GM06990 (cell line): Measurements from ENCODE around the gene OAT.

Source experiments
- DNase-seq: peaks from one replicate; pipeline ENCODE4 v3.0.0-alpha.2; 2011; ENCODE audit not compliant: insufficient read length; ENCODE audit errors: extremely low read depth
- H3K27me3 ChIP-seq: replicated peaks from 2 replicates; pipeline ENCODE4 v1.6.0; 2011; ENCODE audit warnings: low read length; ENCODE audit not compliant: control insufficient read depth, insufficient read depth
- H3K36me3 ChIP-seq: 2 replicates; pipeline ENCODE4 v1.5.1; 2011; ENCODE audit warnings: low read length; ENCODE audit not compliant: control insufficient read depth, insufficient read depth
- H3K4me3 ChIP-seq: replicated peaks from 2 replicates; pipeline ENCODE4 v1.5.1; 2011; ENCODE audit warnings: low read depth, mild to moderate bottlenecking, control low read depth, low read length
- CTCF ChIP-seq: IDR thresholded peaks from 2 replicates; pipeline ENCODE4 v1.5.1; 2011; ENCODE audit warnings: low read length, control low read depth, mild to moderate bottlenecking, inconsistent platforms; ENCODE audit not compliant: insufficient read depth, poor library complexity, severe bottlenecking

The OAT gene

GRCh38 chr10:124425227-124425962 is 6.7 kb upstream of the OAT start:
- no peak for DNase-seq
- no peak for TF ChIP-seq CTCF
- Histone ChIP-seq H3K4me3 (no peak overlapping the region), H3K36me3 (no peaks in the 10 kb centered on the region), H3K27me3 (no peaks in the 10 kb centered on the region; the same call in 1 of the 2 replicates)

GRCh38 chr10:124423813-124424212 is 5.1 kb upstream of the OAT start:
- no peak for DNase-seq
- Histone ChIP-seq H3K36me3 (no peaks in the 10 kb centered on the region), H3K27me3 (no peaks in the 10 kb centered on the region; the same call in 1 of the 2 replicates), H3K4me3 (no peak overlapping the region)
- TF ChIP-seq CTCF: no peak

- H3K4me3 ChIP-seq: no peak overlapping the region
- H3K36me3 ChIP-seq: no peaks in the 10 kb centered on the region
- no peaks in the 10 kb centered on the region; the same call in none of the 2 replicates for H3K27me3 ChIP-seq
- TF ChIP-seq CTCF: no peak
- no peak for DNase-seq
Observed at GRCh38 chr10:124422742-124423141, 4.0 kb upstream of the OAT start.

- no peak for TF ChIP-seq CTCF
- Histone ChIP-seq H3K36me3 (no peaks in the 10 kb centered on the region), H3K27me3 (no peaks in the 10 kb centered on the region; the same call in 1 of the 2 replicates), H3K4me3 (no peak overlapping the region)
- no peak for DNase-seq
Observed at GRCh38 chr10:124420254-124420653, 1.5 kb upstream of the OAT start.

GRCh38 chr10:124419635-124420034 is 912 bp upstream of the OAT start:
- no peak for DNase-seq
- no peaks in the 10 kb centered on the region for H3K36me3 ChIP-seq
- no peak overlapping the region for H3K4me3 ChIP-seq
- TF ChIP-seq CTCF: no peak
- H3K27me3 ChIP-seq: no peaks in the 10 kb centered on the region; the same call in 1 of the 2 replicates
